Measurements from ENCODE around the gene LACC1.

LACC1 gene

GRCh38 chr13:43865892-43866291 is 13.8 kb upstream of the LACC1 start:
- Histone ChIP-seq H3K9me3 (ENCODE audit: control insufficient read depth, insufficient read depth, low read depth, low read length) (peaks cover 10% of the 10 kb centered on the region; the same call in 1 of the 2 replicates), H3K9ac (ENCODE audit: low read length) (no peak overlapping the region), H3K4me3 (ENCODE audit: low read depth, low read length) (no peak overlapping the region), H3K36me3 (ENCODE audit: control insufficient read depth, insufficient read depth, low read length) (peaks cover 2% of the 10 kb centered on the region), H3K27ac (ENCODE audit: low read depth, low read length) (no peak overlapping the region), H3K27me3 (ENCODE audit: control insufficient read depth, insufficient read depth, low read length) (no peaks in the 10 kb centered on the region), H3K4me1 (ENCODE audit: control insufficient read depth, insufficient read depth, low read length) (no peaks in the 10 kb centered on the region)

- H3K9me3 ChIP-seq (ENCODE audit: control insufficient read depth, insufficient read depth, low read depth, low read length), result no peaks in the 10 kb centered on the region; the same call in 1 of the 2 replicates
- no peak overlapping the region for H3K27ac ChIP-seq (ENCODE audit: low read depth, low read length)
- H3K27me3 ChIP-seq (ENCODE audit: control insufficient read depth, insufficient read depth, low read length), result no peaks in the 10 kb centered on the region
- H3K9ac ChIP-seq (ENCODE audit: low read length), result no peak overlapping the region
- H3K4me1 ChIP-seq (ENCODE audit: control insufficient read depth, insufficient read depth, low read length), result peaks cover 4% of the 10 kb centered on the region; the same call in 1 of the 2 replicates
- peaks cover 7% of the 10 kb centered on the region; the same call in 1 of the 2 replicates for H3K36me3 ChIP-seq (ENCODE audit: control insufficient read depth, insufficient read depth, low read length)
- no peak overlapping the region for H3K4me3 ChIP-seq (ENCODE audit: low read depth, low read length)
These were observed 7.5 kb upstream of the LACC1 start for GRCh38 chr13:43872181-43872580.

GRCh38 chr13:43874504-43875092 is 5.1 kb upstream of the LACC1 start:
- Histone ChIP-seq H3K9ac (ENCODE audit: low read length) (no peak overlapping the region), H3K9me3 (ENCODE audit: control insufficient read depth, insufficient read depth, low read depth, low read length) (no peaks in the 10 kb centered on the region; the same call in 1 of the 2 replicates), H3K4me3 (ENCODE audit: low read depth, low read length) (no peak overlapping the region), H3K4me1 (ENCODE audit: control insufficient read depth, insufficient read depth, low read length) (peaks cover 20% of the 10 kb centered on the region), H3K27ac (ENCODE audit: low read depth, low read length) (no peak overlapping the region), H3K27me3 (ENCODE audit: control insufficient read depth, insufficient read depth, low read length) (no peaks in the 10 kb centered on the region), H3K36me3 (ENCODE audit: control insufficient read depth, insufficient read depth, low read length) (0 out of 2 replicates have a peak, but pooled peaks cover 7% of the 10 kb centered on the region)

- H3K36me3 ChIP-seq (ENCODE audit: control insufficient read depth, insufficient read depth, low read length), result 0 out of 2 replicates have a peak, but pooled peaks cover 4% of the 10 kb centered on the region
- H3K4me1 ChIP-seq (ENCODE audit: control insufficient read depth, insufficient read depth, low read length), result peaks cover 20% of the 10 kb centered on the region
- no peak overlapping the region for H3K4me3 ChIP-seq (ENCODE audit: low read depth, low read length)
These were observed 3.3 kb upstream of the LACC1 start for GRCh38 chr13:43876366-43876765.

GRCh38 chr13:43877326-43877725 is 2.4 kb upstream of the LACC1 start:
- no peaks in the 10 kb centered on the region for H3K36me3 ChIP-seq (ENCODE audit: control insufficient read depth, insufficient read depth, low read length)
- H3K27ac ChIP-seq (ENCODE audit: low read depth, low read length), result no peak overlapping the region
- peaks cover 18% of the 10 kb centered on the region for H3K4me1 ChIP-seq (ENCODE audit: control insufficient read depth, insufficient read depth, low read length)
- no peaks in the 10 kb centered on the region; the same call in 1 of the 2 replicates for H3K9me3 ChIP-seq (ENCODE audit: control insufficient read depth, insufficient read depth, low read depth, low read length)
- H3K27me3 ChIP-seq (ENCODE audit: control insufficient read depth, insufficient read depth, low read length), result peaks cover 16% of the 10 kb centered on the region
- no peak overlapping the region for H3K9ac ChIP-seq (ENCODE audit: low read length)
- no peak overlapping the region for H3K4me3 ChIP-seq (ENCODE audit: low read depth, low read length)

More at GRCh38 chr13:43876366-43876765, 3.3 kb upstream of the LACC1 start:
- Histone ChIP-seq H3K9ac (ENCODE audit: low read length) (no peak overlapping the region), H3K9me3 (ENCODE audit: control insufficient read depth, insufficient read depth, low read depth, low read length) (no peaks in the 10 kb centered on the region; the same call in 1 of the 2 replicates), H3K27ac (ENCODE audit: low read depth, low read length) (no peak overlapping the region), H3K27me3 (ENCODE audit: control insufficient read depth, insufficient read depth, low read length) (peaks cover 16% of the 10 kb centered on the region)

GRCh38 chr13:43877766-43878165 is 1.9 kb upstream of the LACC1 start:
- no peak overlapping the region for H3K9ac ChIP-seq (ENCODE audit: low read length)
- H3K27me3 ChIP-seq (ENCODE audit: control insufficient read depth, insufficient read depth, low read length), result peaks cover 16% of the 10 kb centered on the region
- no peaks in the 10 kb centered on the region for H3K36me3 ChIP-seq (ENCODE audit: control insufficient read depth, insufficient read depth, low read length)
- H3K4me3 ChIP-seq (ENCODE audit: low read depth, low read length), result peak overlapping the region; percentile 76; the same call in 1 of the 2 replicates
- H3K27ac ChIP-seq (ENCODE audit: low read depth, low read length), result no peak overlapping the region
- H3K4me1 ChIP-seq (ENCODE audit: control insufficient read depth, insufficient read depth, low read length), result peaks cover 16% of the 10 kb centered on the region
- H3K9me3 ChIP-seq (ENCODE audit: control insufficient read depth, insufficient read depth, low read depth, low read length), result no peaks in the 10 kb centered on the region; the same call in 1 of the 2 replicates

GRCh38 chr13:43878892-43879754 is 581 bp upstream of the LACC1 start, which contains the start of gene CCDC122:
Gene CCDC122, minus strand, starts transcription at chr13:43879740. Its CDS starts 10,364 bp downstream, at chr13:43869376.
- H3K4me3 ChIP-seq (ENCODE audit: low read depth, low read length), result peak within 1 kb of the TSS; percentile 76
- H3K27ac ChIP-seq (ENCODE audit: low read depth, low read length), result peak within 1 kb of the TSS; percentile 61; the same call in 1 of the 2 replicates
- no peaks in the 10 kb centered on the region for H3K36me3 ChIP-seq (ENCODE audit: control insufficient read depth, insufficient read depth, low read length)
- peaks cover 16% of the 10 kb centered on the region for H3K4me1 ChIP-seq (ENCODE audit: control insufficient read depth, insufficient read depth, low read length)
- H3K9me3 ChIP-seq (ENCODE audit: control insufficient read depth, insufficient read depth, low read depth, low read length), result no peaks in the 10 kb centered on the region; the same call in 1 of the 2 replicates
- H3K9ac ChIP-seq (ENCODE audit: low read length), result peak within 1 kb of the TSS; percentile 87
- H3K27me3 ChIP-seq (ENCODE audit: control insufficient read depth, insufficient read depth, low read length), result peaks cover 16% of the 10 kb centered on the region

- H3K4me3 ChIP-seq (ENCODE audit: low read depth, low read length), result peak overlapping the region; percentile 76
- no peaks in the 10 kb centered on the region; the same call in 1 of the 2 replicates for H3K9me3 ChIP-seq (ENCODE audit: control insufficient read depth, insufficient read depth, low read depth, low read length)
- peaks cover 16% of the 10 kb centered on the region for H3K4me1 ChIP-seq (ENCODE audit: control insufficient read depth, insufficient read depth, low read length)
- peaks cover 16% of the 10 kb centered on the region for H3K27me3 ChIP-seq (ENCODE audit: control insufficient read depth, insufficient read depth, low read length)
- H3K27ac ChIP-seq (ENCODE audit: low read depth, low read length), result no peak overlapping the region
- peak overlapping the region; percentile 35 for H3K9ac ChIP-seq (ENCODE audit: low read length)
- H3K36me3 ChIP-seq (ENCODE audit: control insufficient read depth, insufficient read depth, low read length), result no peaks in the 10 kb centered on the region
These were observed 631 bp downstream of the LACC1 start for GRCh38 chr13:43880214-43880855.

GRCh38 chr13:43880926-43881325 is 1.2 kb downstream of the LACC1 start:
- H3K9me3 ChIP-seq (ENCODE audit: control insufficient read depth, insufficient read depth, low read depth, low read length), result no peaks in the 10 kb centered on the region
- H3K36me3 ChIP-seq (ENCODE audit: control insufficient read depth, insufficient read depth, low read length), result no peaks in the 10 kb centered on the region
- no peak overlapping the region for H3K9ac ChIP-seq (ENCODE audit: low read length)
- H3K27me3 ChIP-seq (ENCODE audit: control insufficient read depth, insufficient read depth, low read length), result peaks cover 16% of the 10 kb centered on the region
- no peak overlapping the region for H3K27ac ChIP-seq (ENCODE audit: low read depth, low read length)
- H3K4me1 ChIP-seq (ENCODE audit: control insufficient read depth, insufficient read depth, low read length), result peaks cover 16% of the 10 kb centered on the region
- H3K4me3 ChIP-seq (ENCODE audit: low read depth, low read length), result no peak overlapping the region

- Histone ChIP-seq H3K27me3 (ENCODE audit: control insufficient read depth, insufficient read depth, low read length) (peaks cover 16% of the 10 kb centered on the region), H3K36me3 (ENCODE audit: control insufficient read depth, insufficient read depth, low read length) (no peaks in the 10 kb centered on the region), H3K4me1 (ENCODE audit: control insufficient read depth, insufficient read depth, low read length) (peaks cover 16% of the 10 kb centered on the region), H3K4me3 (ENCODE audit: low read depth, low read length) (no peak overlapping the region), H3K27ac (ENCODE audit: low read depth, low read length) (no peak overlapping the region), H3K9ac (ENCODE audit: low read length) (no peak overlapping the region), H3K9me3 (ENCODE audit: control insufficient read depth, insufficient read depth, low read depth, low read length) (no peaks in the 10 kb centered on the region)
These were observed 1.9 kb downstream of the LACC1 start for GRCh38 chr13:43881580-43881979.

All from HUES6 (cell line).